Measurements from ENCODE around the gene UPF3B. TPM values are rescaled to one million over a fixed set of nuclear protein-coding genes. Genes with fewer than 3 reads are reported as not detected.
"Not testable (repeated sequence)": the region's sequence is repeated elsewhere in the genome, so short reads cannot be mapped to it uniquely, and the experiment has no call there.

UPF3B gene
- total and polyA plus RNA-seq, 2 donors = 3.7 to 9.9 TPM

DNA sequence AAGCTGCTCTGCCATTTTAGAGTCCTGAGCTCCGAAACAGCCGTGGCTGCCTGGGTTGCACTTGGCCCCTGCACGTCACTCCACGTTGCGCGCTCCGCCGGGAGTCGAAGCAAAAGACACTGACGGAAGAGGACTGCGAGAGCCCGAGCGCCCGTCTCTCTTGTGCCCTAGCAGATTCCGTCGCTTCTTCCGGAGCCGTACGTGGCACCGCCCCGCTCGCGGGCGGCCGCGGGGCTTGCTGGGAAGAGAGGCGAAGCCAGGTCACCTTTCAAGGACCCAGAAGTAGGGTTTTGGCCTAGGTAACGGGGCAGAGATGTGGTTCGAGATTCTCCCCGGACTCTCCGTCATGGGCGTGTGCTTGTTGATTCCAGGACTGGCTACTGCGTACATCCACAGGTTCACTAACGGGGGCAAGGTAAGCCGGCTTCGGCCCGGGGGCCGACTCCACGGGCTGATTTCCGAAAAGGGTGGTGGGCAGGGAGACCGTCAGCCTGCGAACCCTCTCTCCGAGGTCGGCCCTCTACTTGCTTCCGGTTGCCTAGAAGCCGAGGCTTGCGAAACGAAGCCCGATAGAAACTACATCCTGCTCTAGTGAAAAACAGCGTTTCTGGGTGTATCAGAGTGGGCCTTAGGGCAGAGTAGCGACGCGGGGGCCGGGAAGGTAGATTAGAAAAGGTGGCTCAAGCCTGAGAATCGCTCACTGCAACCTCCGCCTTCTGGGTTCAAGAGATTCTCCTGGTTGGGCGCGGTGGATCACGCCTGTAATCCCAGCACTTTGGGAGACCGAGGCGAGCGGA is 19.0 kb upstream of the UPF3B start, which contains the start of the genes NDUFA1 and RNF113A:
NDUFA1 (plus strand) TSS at position 234 of the 797 bp plus-strand sequence; CDS start at position 314, 80 bp downstream.
RNF113A (minus strand) TSS at position 135 of the 797 bp plus-strand sequence; CDS start at position 15, 120 bp downstream.
- WGBS = under 1% methylated on average over 62 of the region's 62 CpGs
- H3K4me3 ChIP-seq (ENCODE audit: low read depth, low read length) = peak within 1 kb of the TSS; percentile 72
- DNase-seq (ENCODE audit: extremely low spot score) = peak; percentile 71
- no peaks in the 10 kb centered on the region for H3K4me1 ChIP-seq (ENCODE audit: insufficient read depth)
- no peaks in the 10 kb centered on the region for H3K36me3 ChIP-seq (ENCODE audit: insufficient read depth)
- H3K27ac ChIP-seq (ENCODE audit: low read depth) = peak within 1 kb of the TSS; percentile 97

DNA sequence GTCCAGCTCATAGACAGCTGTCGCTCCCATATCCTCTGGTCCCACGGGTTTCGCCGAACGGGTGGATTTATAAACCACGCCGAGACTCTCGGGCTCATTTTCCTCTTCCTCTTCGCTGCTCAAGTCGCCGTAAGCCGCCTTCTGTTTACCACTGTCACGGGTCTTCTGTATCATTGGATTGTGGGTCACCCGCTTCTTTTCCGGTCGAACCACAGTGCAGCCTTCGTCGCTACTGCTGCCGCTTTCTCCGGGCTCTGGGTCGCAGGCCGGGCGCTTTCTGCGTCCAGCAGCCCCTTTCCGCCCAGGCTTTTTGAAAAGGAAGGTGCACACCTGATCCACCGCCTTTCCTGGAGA is 18.5 kb upstream of the UPF3B start:
- Histone ChIP-seq H3K27ac (ENCODE audit: low read depth) (peak overlapping the region; percentile 78), H3K36me3 (ENCODE audit: insufficient read depth) (no peaks in the 10 kb centered on the region), H3K4me1 (ENCODE audit: insufficient read depth) (no peaks in the 10 kb centered on the region), H3K4me3 (ENCODE audit: low read depth, low read length) (peak overlapping the region; percentile 72)
- DNase-seq (ENCODE audit: extremely low spot score) = no peak
- WGBS = 0% methylated on average over 26 of the region's 26 CpGs

DNA sequence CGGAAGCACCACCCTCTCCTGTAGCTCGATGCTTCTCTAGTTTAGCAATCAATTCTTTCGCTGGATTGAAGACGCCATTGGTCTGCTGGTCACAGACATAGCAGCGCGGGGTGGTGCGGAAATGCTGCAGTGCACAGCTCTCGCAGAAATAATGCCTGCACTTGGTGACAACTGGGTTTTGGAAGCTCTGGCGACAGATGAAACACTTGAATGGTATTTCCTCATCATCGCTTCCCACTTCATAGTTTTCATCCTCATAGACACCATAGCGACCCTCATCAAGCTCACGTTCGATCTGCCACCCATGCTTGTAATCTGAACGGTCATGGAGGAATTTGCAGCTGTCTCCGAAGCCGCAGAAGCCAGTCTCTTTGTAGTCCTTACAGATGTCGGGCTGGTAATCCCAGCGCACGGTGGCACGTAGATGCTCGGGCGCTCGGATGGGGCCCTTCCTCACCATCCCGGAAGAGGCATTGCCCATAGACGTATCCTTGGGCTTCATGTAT is 17.9 kb upstream of the UPF3B start:
- no peak for DNase-seq (ENCODE audit: extremely low spot score)
- Histone ChIP-seq H3K4me1 (ENCODE audit: insufficient read depth) (no peaks in the 10 kb centered on the region), H3K4me3 (ENCODE audit: low read depth, low read length) (peak overlapping the region; percentile 72), H3K27ac (ENCODE audit: low read depth) (peak overlapping the region; percentile 78), H3K36me3 (ENCODE audit: insufficient read depth) (no peaks in the 10 kb centered on the region)
- WGBS = under 1% methylated on average over 25 of the region's 25 CpGs

DNA sequence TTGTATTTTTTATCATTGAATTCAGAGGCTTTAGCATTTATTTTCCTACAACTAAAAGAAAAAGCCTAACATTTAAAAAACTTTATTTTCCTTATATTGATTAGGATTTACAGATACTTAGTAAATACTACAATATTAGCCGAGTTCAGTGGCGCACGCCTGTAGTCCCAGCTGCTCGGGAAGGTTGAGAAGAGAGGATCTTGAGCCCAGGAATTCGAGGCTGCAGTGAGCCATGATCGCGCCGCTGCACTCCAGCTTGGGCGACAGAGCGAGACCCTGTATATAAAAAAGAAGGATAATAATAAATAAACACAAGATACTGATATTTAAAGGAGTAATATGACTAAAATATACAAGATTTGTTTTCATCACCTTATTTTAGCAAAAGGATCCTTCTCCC is 681 bp upstream of the UPF3B start:
- 16% methylated on average over 10 of the region's 10 CpGs for WGBS
- Histone ChIP-seq H3K27ac (ENCODE audit: low read depth) (no peak overlapping the region), H3K36me3 (ENCODE audit: insufficient read depth) (no peaks in the 10 kb centered on the region), H3K4me1 (ENCODE audit: insufficient read depth) (no peaks in the 10 kb centered on the region), H3K4me3 (ENCODE audit: low read depth, low read length) (peak overlapping the region; percentile 31)
- no peak for DNase-seq (ENCODE audit: extremely low spot score)

DNA sequence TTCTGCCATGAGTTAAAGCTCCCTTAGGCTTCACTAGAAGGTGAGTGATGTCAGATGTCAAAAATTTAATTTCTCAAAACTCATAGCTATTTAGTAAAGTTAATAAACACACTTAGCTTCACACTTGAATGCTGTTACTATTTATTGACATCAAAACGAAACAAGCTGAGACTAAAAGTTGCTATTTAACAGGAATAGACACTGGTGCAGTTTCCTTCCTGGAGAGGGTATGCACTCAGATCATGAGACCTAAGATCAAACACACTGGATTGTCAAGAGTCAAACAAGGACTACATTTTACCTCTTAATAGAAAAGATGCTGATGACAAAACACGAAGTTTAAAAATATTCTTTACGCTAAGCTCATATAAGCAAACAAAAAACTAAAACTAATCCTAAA is 18.9 kb downstream of the UPF3B start:
- Histone ChIP-seq H3K4me3 (ENCODE audit: low read depth, low read length) (no peak overlapping the region), H3K36me3 (ENCODE audit: insufficient read depth) (no peaks in the 10 kb centered on the region), H3K4me1 (ENCODE audit: insufficient read depth) (no peaks in the 10 kb centered on the region), H3K27ac (ENCODE audit: low read depth) (no peak overlapping the region)
- no peak for DNase-seq (ENCODE audit: extremely low spot score)
- 88% methylated on average over 3 of the region's 3 CpGs for WGBS

DNA sequence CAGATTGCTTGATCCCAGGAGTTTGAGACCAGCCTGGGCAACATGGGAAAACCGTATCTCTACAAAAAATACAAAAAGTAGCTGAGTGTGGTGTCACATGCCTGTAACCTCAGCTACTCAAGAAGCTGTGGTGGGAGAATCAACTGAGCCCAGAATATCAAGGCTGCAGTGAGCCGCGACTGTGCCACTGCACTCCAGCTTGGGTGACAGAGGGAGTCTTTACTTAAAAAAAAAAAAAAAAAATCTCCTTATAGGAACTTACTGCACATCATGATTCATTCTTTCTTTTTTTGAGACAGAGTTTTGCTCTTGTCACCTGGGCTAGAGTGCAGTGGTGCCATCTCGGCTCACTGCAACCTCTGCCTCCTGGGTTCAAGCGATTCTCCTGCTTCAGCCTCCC is 24.3 kb downstream of the UPF3B start:
- no peaks in the 10 kb centered on the region for H3K36me3 ChIP-seq (ENCODE audit: insufficient read depth)
- 97% methylated on average over 5 of the region's 5 CpGs for WGBS
- no peak overlapping the region for H3K4me3 ChIP-seq (ENCODE audit: low read depth, low read length)
- no peaks in the 10 kb centered on the region for H3K4me1 ChIP-seq (ENCODE audit: insufficient read depth)
- no peak overlapping the region for H3K27ac ChIP-seq (ENCODE audit: low read depth)
- no peak for DNase-seq (ENCODE audit: extremely low spot score)

DNA sequence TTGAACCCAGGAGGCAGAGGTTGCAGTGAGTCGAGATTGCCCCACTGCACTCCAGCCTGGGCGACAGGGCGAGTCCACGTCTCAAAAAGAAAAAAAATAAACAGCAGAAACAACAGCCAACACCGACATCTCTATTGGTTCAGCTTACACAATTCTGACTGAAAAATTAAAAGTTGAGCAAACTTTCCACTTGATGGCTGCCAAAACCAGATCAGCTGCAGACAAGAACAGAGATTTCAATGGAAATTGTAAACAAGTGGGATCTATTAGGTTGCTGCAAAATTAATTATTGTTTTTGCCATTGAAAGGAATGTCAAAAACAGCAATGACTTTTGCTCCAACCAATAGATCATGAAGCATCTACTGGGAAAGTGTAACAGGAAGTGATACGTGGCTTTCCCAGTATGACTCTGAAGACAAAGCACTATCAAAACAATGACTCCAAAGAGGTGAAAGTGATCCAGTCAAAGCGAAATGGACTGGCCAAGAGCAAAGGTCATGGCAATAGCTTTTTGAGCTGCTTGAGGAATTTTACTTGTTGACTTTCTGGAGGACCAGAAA is 26.3 kb downstream of the UPF3B start:
- Histone ChIP-seq H3K27ac (ENCODE audit: low read depth) (no peak overlapping the region), H3K4me1 (ENCODE audit: insufficient read depth) (no peaks in the 10 kb centered on the region), H3K4me3 (ENCODE audit: low read depth, low read length) (no peak overlapping the region), H3K36me3 (ENCODE audit: insufficient read depth) (no peaks in the 10 kb centered on the region)
- DNase-seq (ENCODE audit: extremely low spot score) = no peak
- WGBS = 79% methylated on average over 7 of the region's 7 CpGs

DNA sequence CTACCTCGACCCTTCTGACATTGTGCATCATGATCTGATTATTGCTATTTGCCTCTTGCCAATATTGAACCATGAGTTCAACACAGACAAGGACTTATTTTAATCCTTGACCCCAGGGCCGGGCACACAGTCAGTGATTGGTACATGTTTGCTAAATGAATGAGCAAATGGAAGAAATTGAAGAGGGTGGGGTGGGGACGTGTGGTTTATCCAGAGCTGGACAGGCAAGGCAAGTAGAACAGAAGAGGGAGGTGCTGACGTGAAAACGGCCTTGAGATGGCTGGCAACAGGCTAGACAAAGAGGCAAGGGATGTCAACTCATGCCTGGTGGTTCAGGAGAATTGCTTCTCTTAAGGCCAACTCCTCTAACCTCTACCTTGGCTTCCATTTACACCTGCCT is 28.5 kb downstream of the UPF3B start:
- not testable (repeated sequence) for H3K36me3 ChIP-seq (ENCODE audit: insufficient read depth); H3K27ac ChIP-seq (ENCODE audit: low read depth); H3K4me1 ChIP-seq (ENCODE audit: insufficient read depth); H3K4me3 ChIP-seq (ENCODE audit: low read depth, low read length); DNase-seq (ENCODE audit: extremely low spot score)
- WGBS = 80% methylated on average over 1 of the region's 5 CpGs

DNA sequence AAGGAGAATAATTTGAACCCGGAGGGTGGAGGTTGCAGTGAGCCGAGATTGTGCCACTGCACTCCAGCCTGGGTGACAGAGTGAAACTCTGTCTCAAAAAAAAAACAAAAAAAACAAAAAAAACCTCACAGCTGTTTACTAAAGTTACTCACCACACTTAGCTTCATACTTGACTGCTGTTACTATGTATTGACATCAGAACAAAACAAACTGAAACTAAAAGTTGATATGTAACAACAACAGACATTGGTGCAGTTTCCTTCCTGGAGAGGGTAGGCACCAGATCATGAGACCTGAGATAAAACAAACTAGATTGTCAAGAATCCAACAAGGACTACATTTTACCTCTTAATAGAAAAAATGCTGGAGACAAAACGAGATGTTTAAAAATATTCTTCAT is 31.1 kb downstream of the UPF3B start:
- not testable (repeated sequence) for H3K36me3 ChIP-seq (ENCODE audit: insufficient read depth); H3K27ac ChIP-seq (ENCODE audit: low read depth); H3K4me1 ChIP-seq (ENCODE audit: insufficient read depth); H3K4me3 ChIP-seq (ENCODE audit: low read depth, low read length); DNase-seq (ENCODE audit: extremely low spot score)
- WGBS = 82% methylated on average over 3 of the region's 3 CpGs

DNA sequence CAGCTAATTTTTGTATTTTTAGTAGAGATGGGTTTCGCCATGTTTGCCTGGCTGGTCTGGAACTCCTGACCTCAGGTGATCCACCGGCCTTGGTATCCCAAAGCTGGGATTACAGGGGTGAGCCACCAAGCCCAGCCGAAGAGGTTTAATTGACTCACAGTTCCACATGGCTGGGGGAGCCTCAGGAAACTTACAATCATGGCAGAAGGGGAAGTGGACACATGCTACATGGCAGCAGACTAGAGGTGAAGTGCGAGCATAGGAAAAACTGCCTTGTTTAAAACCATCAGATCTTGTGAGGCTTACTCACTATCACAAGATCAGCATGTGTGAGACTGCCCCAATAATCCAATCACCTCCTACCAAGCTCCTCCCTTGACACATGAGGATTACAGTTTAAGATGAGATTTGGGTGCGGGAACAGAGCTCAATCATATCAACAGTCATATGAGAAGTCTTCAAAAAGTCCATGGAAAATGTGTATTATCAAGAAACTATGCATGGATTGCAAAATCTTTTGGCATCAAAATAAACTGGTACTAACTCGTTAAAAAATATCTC is 35.6 kb downstream of the UPF3B start:
- Histone ChIP-seq H3K4me3 (ENCODE audit: low read depth, low read length) (no peak overlapping the region), H3K4me1 (ENCODE audit: insufficient read depth) (no peaks in the 10 kb centered on the region), H3K27ac (ENCODE audit: low read depth) (no peak overlapping the region), H3K36me3 (ENCODE audit: insufficient read depth) (no peaks in the 10 kb centered on the region)
- DNase-seq (ENCODE audit: extremely low spot score) = no peak
- 84% methylated on average over 6 of the region's 6 CpGs for WGBS

DNA sequence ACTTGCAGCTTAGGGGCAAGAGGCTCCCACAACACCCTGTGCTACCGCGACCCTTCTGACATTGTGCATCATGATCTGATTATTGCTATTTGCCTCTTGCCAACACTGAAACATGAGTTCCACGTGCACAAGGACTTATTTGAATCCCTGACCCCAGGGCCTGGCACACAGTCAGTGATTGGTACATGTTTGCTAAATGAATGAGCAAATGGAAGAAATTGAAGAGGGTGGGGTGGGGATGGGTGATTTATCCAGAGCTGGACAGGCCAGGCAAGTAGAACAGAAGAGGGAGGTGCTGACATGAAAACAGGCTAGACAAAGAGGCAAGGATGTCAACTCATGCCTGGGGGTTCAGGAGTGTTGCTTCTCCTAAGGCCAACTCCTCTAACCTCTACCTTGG is 36.5 kb downstream of the UPF3B start:
- DNase-seq (ENCODE audit: extremely low spot score) = no peak
- no peak overlapping the region for H3K4me3 ChIP-seq (ENCODE audit: low read depth, low read length)
- H3K27ac ChIP-seq (ENCODE audit: low read depth) = no peak overlapping the region
- 75% methylated on average over 3 of the region's 3 CpGs for WGBS
- H3K36me3 ChIP-seq (ENCODE audit: insufficient read depth) = no peaks in the 10 kb centered on the region
- H3K4me1 ChIP-seq (ENCODE audit: insufficient read depth) = no peaks in the 10 kb centered on the region

DNA sequence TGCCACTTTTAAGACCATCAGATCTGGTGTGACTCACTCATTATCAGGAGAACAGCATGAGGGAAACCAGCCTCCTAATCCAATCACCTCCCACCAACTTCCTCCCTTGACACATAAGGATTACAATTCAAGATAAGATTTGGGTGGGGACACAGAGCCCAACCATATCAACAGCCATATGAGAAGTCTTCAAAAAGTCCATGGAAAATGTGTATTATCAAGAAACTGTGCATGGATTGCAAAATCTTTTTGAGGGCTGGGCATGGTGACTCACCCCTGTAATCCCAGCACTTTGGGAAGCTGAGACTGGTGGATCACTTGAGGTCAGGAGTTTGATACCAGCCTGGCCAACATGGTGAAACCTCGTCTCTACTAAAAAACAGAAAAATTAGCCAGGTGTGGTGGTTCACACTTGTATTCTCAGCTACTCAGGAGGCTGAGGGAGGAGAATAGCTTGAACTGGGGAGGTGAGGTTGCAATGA is 43.5 kb downstream of the UPF3B start:
- no peak for DNase-seq (ENCODE audit: extremely low spot score)
- WGBS = 81% methylated on average over 1 of the region's 1 CpG
- Histone ChIP-seq H3K36me3 (ENCODE audit: insufficient read depth) (no peaks in the 10 kb centered on the region), H3K4me3 (ENCODE audit: low read depth, low read length) (no peak overlapping the region), H3K4me1 (ENCODE audit: insufficient read depth) (no peaks in the 10 kb centered on the region), H3K27ac (ENCODE audit: low read depth) (no peak overlapping the region)

DNA sequence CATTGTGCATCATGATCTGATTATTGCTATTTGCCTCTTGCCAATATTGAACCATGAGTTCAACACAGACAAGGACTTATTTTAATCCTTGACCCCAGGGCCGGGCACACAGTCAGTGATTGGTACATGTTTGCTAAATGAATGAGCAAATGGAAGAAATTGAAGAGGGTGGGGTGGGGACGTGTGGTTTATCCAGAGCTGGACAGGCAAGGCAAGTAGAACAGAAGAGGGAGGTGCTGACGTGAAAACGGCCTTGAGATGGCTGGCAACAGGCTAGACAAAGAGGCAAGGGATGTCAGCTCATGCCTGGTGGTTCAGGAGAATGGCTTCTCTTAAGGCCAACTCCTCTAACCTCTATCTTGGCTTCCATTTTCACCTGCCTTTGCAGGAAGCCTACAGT is 44.3 kb downstream of the UPF3B start:
- H3K36me3 ChIP-seq (ENCODE audit: insufficient read depth); H3K27ac ChIP-seq (ENCODE audit: low read depth); H3K4me3 ChIP-seq (ENCODE audit: low read depth, low read length); DNase-seq (ENCODE audit: extremely low spot score); H3K4me1 ChIP-seq (ENCODE audit: insufficient read depth): not testable (repeated sequence)
- WGBS = 100% methylated on average over 1 of the region's 4 CpGs

DNA sequence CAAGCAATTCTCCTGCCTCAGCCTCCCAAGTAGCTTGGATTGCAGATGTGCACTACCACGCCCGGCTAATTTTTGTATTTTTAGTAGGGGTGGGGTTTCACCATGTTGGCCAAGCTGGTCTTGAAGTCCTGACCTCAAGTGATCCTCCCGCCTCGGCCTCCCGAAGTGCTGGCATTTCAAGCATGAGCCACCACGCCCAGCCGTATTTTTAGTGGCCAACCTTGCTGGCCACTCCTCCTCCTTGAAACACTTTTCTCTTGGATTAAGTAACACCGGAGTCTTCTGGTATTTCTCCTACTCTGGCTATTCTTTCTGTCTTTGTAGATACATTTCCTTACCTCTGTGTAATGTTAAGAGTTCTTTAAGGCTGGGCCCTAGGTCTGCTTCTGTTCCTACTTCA is 50.2 kb downstream of the UPF3B start:
- Histone ChIP-seq H3K27ac (ENCODE audit: low read depth) (no peak overlapping the region), H3K36me3 (ENCODE audit: insufficient read depth) (no peaks in the 10 kb centered on the region), H3K4me3 (ENCODE audit: low read depth, low read length) (no peak overlapping the region), H3K4me1 (ENCODE audit: insufficient read depth) (no peaks in the 10 kb centered on the region)
- no peak for DNase-seq (ENCODE audit: extremely low spot score)
- WGBS = 93% methylated on average over 8 of the region's 8 CpGs
